GM23338 (cell line): Measurements from ENCODE around the gene ZBTB2.

Experiments
- CREB1 ChIP-seq: fragments of 250-450 bp; sonication (Bioruptor Pico); IDR thresholded peaks from 2 replicates; pipeline ENCODE4 v1.5.0; 2020; ENCODE audit warnings: low read depth, mild to moderate bottlenecking, moderate library complexity
- CTCF ChIP-seq, 2 experiments: fragments of 200-600 bp in 1 of 2; sonication (generic) in 1 of 2; conservative IDR thresholded peaks; 2 replicates each; pipeline versions ENCODE4 v1.5.1 to v1.6.1; 2016 to 2017; ENCODE audit warnings: antibody characterized with exemption in 2 of 2, low read depth in 2 of 2, mild to moderate bottlenecking in 2 of 2, moderate library complexity in 1 of 2
- ETS1 ChIP-seq: IDR thresholded peaks from 2 replicates; pipeline ENCODE4 v1.6.1; 2016; ENCODE audit warnings: antibody characterized with exemption
- EZH2 ChIP-seq: fragments of 200-600 bp; sonication (generic); IDR thresholded peaks from one replicate; pipeline ENCODE4 v1.8.0; 2017; ENCODE audit warnings: antibody characterized with exemption, mild to moderate bottlenecking, low read depth; ENCODE audit not compliant: unreplicated experiment
- EZH2phosphoT487 ChIP-seq: fragments of 200-600 bp; sonication (generic); IDR thresholded peaks from one replicate; pipeline ENCODE4 v1.8.1; 2018; ENCODE audit warnings: antibody characterized with exemption; ENCODE audit not compliant: unreplicated experiment
- JUNB ChIP-seq: IDR thresholded peaks from one replicate; pipeline ENCODE4 v1.6.1; 2016; ENCODE audit warnings: antibody characterized with exemption; ENCODE audit not compliant: unreplicated experiment
- NANOG ChIP-seq: IDR thresholded peaks from 2 replicates; pipeline ENCODE4 v1.6.1; 2016; ENCODE audit warnings: antibody characterized with exemption, borderline replicate concordance
- POLR2AphosphoS5 ChIP-seq: IDR thresholded peaks from 2 replicates; pipeline ENCODE4 v1.6.1; 2016; ENCODE audit warnings: antibody characterized with exemption, low read depth
- REST ChIP-seq: IDR thresholded peaks from one replicate; pipeline ENCODE4 v1.6.1; 2018; ENCODE audit warnings: antibody characterized with exemption; ENCODE audit not compliant: unreplicated experiment
- ZNF114 ChIP-seq: fragments of 250-450 bp; sonication (Bioruptor Pico); IDR thresholded peaks from 2 replicates; pipeline ENCODE4 v1.5.0; 2020; ENCODE audit warnings: mild to moderate bottlenecking, moderate library complexity
- ZNF331 ChIP-seq: fragments of 250-450 bp; sonication (Bioruptor Pico); IDR thresholded peaks from 2 replicates; pipeline ENCODE4 v1.5.0; 2020; ENCODE audit warnings: low read depth, mild to moderate bottlenecking, moderate library complexity
- ZNF462 ChIP-seq: fragments of 250-450 bp; sonication (Bioruptor Pico); IDR thresholded peaks from 2 replicates; pipeline ENCODE4 v1.5.0; 2020; ENCODE audit warnings: mild to moderate bottlenecking, moderate library complexity

GRCh38 chr6:151325075-151326050 is 66.0 kb downstream of the ZBTB2 start:
- TF ChIP-seq CTCF (conservative IDR thresholded peaks at IDR 0.05; ENCODE audit: low read depth in 2 of 2): no peak
- TF ChIP-seq EZH2phosphoT487: no peak
- TF ChIP-seq POLR2AphosphoS5: no peak
- no peak for TF ChIP-seq EZH2
- no peak for TF ChIP-seq CREB1
- no peak for TF ChIP-seq REST
- no peak for TF ChIP-seq NANOG
- no peak for TF ChIP-seq ZNF462 (CRISPR knock-in tag)
- TF ChIP-seq ZNF114: no peak
- TF ChIP-seq ZNF331 (CRISPR knock-in tag): no peak
- no peak for TF ChIP-seq ETS1
- TF ChIP-seq JUNB: no peak
